HCT116 (cell line): ENCODE data around the gene SBSN. TPM values are rescaled to one million over a fixed set of nuclear protein-coding genes. Genes with fewer than 3 reads are reported as not detected.

ENCODE experiments used
- ATAC-seq: fragments of 200-7000 bp; cut with Tn5 transposase; 2 replicates; pipeline ENCODE4 v1.9.1; 2020; ENCODE audit warnings: mild to moderate bottlenecking, moderate library complexity
- BruUV-seq: library from RNA; stranded (reverse); fragments of 400-500 nt; replicated peaks from 2 replicates; lab custom pipeline; 2021; lab: Mats Ljungman, UMichigan
- CTCF ChIA-PET: fragments of 300-600 bp; sonication (Branson Sonifier 250); formaldehyde crosslinking; loops from one replicate; lab custom pipeline; 2021; ENCODE audit warnings: antibody characterized with exemption; lab: Charles Lee
- POLR2A ChIA-PET: fragments of 300-600, 350-600 bp; sonication (Branson Sonifier 250); formaldehyde crosslinking; loops from one replicate; lab custom pipeline; 2021; ENCODE audit warnings: antibody characterized with exemption; lab: Charles Lee
- RAD21 ChIA-PET, 2 experiments: fragments of 300-600 bp; sonication (Branson Sonifier 250); formaldehyde crosslinking; loops; one replicate each; lab custom pipeline; 2023; ENCODE audit warnings: low total read pairs in 2 of 2; ENCODE audit not compliant: uncharacterized antibody in 2 of 2, unreplicated experiment in 2 of 2, low non-redundant PET in 1 of 2; lab: Charles Lee
- DNase-seq: peaks from one replicate; pipeline ENCODE4 v3.0.0-alpha.2; 2010; ENCODE audit warnings: low read depth, low spot score
- H2AFZ ChIP-seq: fragments of 200-600 bp; shearing (Covaris generic), sonication (generic); 2 replicates; pipeline ENCODE4 v1.6.1; 2017; ENCODE audit warnings: low read depth, mixed run types, mixed read lengths, antibody characterized with exemption, low read length; ENCODE audit not compliant: poor library complexity, severe bottlenecking
- H3K27ac ChIP-seq: 2 replicates; pipeline ENCODE4 v1.5.1; 2012; ENCODE audit warnings: low read depth, low read length
- H3K27me3 ChIP-seq: fragments of 200-600 bp; sonication (generic); 2 replicates; pipeline ENCODE4 v1.6.1; 2016; ENCODE audit warnings: mixed run types, low read length, mixed read lengths; ENCODE audit not compliant: insufficient read depth
- H3K36me3 ChIP-seq, 2 experiments: fragments of 200-500 bp in 1 of 2; fragments of 200-600 bp in 1 of 2; sonication (Bioruptor generic) in 1 of 2; sonication (generic) in 1 of 2; 2 replicates each; pipeline versions ENCODE4 v1.5.1 to v1.6.1; 2014 to 2016; ENCODE audit warnings: low read length in 2 of 2, inconsistent platforms in 1 of 2, mixed read lengths in 1 of 2, mixed run types in 1 of 2; ENCODE audit not compliant: insufficient read depth in 2 of 2, control insufficient read depth in 1 of 2
- H3K4me1 ChIP-seq, 2 experiments: fragments of 200-600 bp in 1 of 2; sonication (generic) in 1 of 2; 2 replicates each; pipeline versions ENCODE4 v1.5.1 to v1.6.1; 2012 to 2017; ENCODE audit warnings: low read length in 2 of 2, inconsistent platforms in 1 of 2, mild to moderate bottlenecking in 1 of 2, mixed read lengths in 1 of 2, mixed run types in 1 of 2, moderate library complexity in 1 of 2; ENCODE audit not compliant: insufficient read depth in 2 of 2, control insufficient read depth in 1 of 2
- H3K4me2 ChIP-seq: fragments of 200-600 bp; sonication (generic); 2 replicates; pipeline ENCODE4 v1.6.1; 2017; ENCODE audit warnings: mixed run types, low read length, mixed read lengths
- H3K4me3 ChIP-seq, 2 experiments: fragments of 200-600 bp in 1 of 2; sonication (generic) in 1 of 2; replicated peaks in 1 of 2; 2 replicates each; pipeline ENCODE4 v1.5.1; 2011 to 2016; ENCODE audit warnings: low read length in 2 of 2, control low read depth in 1 of 2, low read depth in 1 of 2, mild to moderate bottlenecking in 1 of 2, mixed read lengths in 1 of 2, mixed run types in 1 of 2
- H3K79me2 ChIP-seq: fragments of 200-600 bp; sonication (generic); 2 replicates; pipeline ENCODE4 v1.6.1; 2017; ENCODE audit warnings: mild to moderate bottlenecking, mixed run types, low read length, moderate library complexity, mixed read lengths; ENCODE audit not compliant: insufficient read depth
- H3K9ac ChIP-seq: fragments of 200-600 bp; sonication (generic); 2 replicates; pipeline ENCODE4 v1.6.1; 2016; ENCODE audit warnings: low read length, mixed read lengths
- H3K9me2 ChIP-seq: fragments of 200-600 bp; sonication (generic), shearing (Covaris generic); 2 replicates; pipeline ENCODE4 v1.6.1; 2017; ENCODE audit warnings: mixed run types, mild to moderate bottlenecking, moderate library complexity; ENCODE audit not compliant: insufficient read depth
- H3K9me3 ChIP-seq, 2 experiments: fragments of 200-500 bp in 1 of 2; fragments of 200-600 bp in 1 of 2; sonication (Bioruptor generic) in 1 of 2; sonication (generic) in 1 of 2; 2 replicates each; pipeline ENCODE4 v1.6.1; 2014 to 2017; ENCODE audit warnings: low read length in 2 of 2, mixed read lengths in 2 of 2, inconsistent platforms in 1 of 2, low read depth in 1 of 2, mild to moderate bottlenecking in 1 of 2, mixed run types in 1 of 2, moderate library complexity in 1 of 2; ENCODE audit not compliant: control insufficient read depth in 1 of 2, insufficient read depth in 1 of 2
- H4K20me1 ChIP-seq: fragments of 200-600 bp; sonication (generic), shearing (Covaris generic); 2 replicates; pipeline ENCODE4 v1.6.1; 2017; ENCODE audit warnings: mixed run types, mild to moderate bottlenecking, moderate library complexity; ENCODE audit not compliant: insufficient read depth
- ATF3 ChIP-seq: IDR thresholded peaks from 2 replicates; pipeline ENCODE4 v1.6.1; 2012
- CBX3 ChIP-seq: IDR thresholded peaks from 2 replicates; pipeline ENCODE4 v1.6.1; 2012; ENCODE audit warnings: low read depth
- EGR1 ChIP-seq: IDR thresholded peaks from 2 replicates; pipeline ENCODE4 v1.6.1; 2012; ENCODE audit warnings: low read depth
- EZH2phosphoT487 ChIP-seq: fragments of 200-600 bp; IDR thresholded peaks from 2 replicates; pipeline ENCODE4 v1.6.1; 2018; ENCODE audit warnings: antibody characterized with exemption, borderline replicate concordance
- RAD21 ChIP-seq: IDR thresholded peaks from 2 replicates; pipeline ENCODE4 v1.6.1; 2012; ENCODE audit warnings: low read depth, mild to moderate bottlenecking
- SIN3A ChIP-seq: IDR thresholded peaks from 2 replicates; pipeline ENCODE4 v1.6.1; 2012; ENCODE audit warnings: low read depth
- SP1 ChIP-seq: IDR thresholded peaks from 2 replicates; pipeline ENCODE4 v1.6.1; 2012; ENCODE audit warnings: low read depth
- YY1 ChIP-seq: IDR thresholded peaks from 2 replicates; pipeline ENCODE4 v1.6.1; 2011; ENCODE audit warnings: low read length, low read depth, moderate library complexity, mild to moderate bottlenecking; ENCODE audit not compliant: insufficient replicate concordance; ENCODE audit errors: extremely low read depth
- ZNF274 ChIP-seq: fragments of 200-500 bp; sonication (Bioruptor generic); IDR thresholded peaks from 2 replicates; pipeline ENCODE4 v1.6.1; 2014; ENCODE audit warnings: mild to moderate bottlenecking, low read depth, low read length, inconsistent platforms
- intact Hi-C: fragments of 100-400 bp; cut with micrococcal nuclease; formaldehyde crosslinking; loops from 2 replicates; pipeline ENCODE4 v1.10.0; 2022
- total RNA-seq: library from RNA; stranded (reverse); gene quantifications from one replicate; pipeline ENCODE4 v1.2.1, GENCODE V29; 2021; ENCODE audit not compliant: unreplicated experiment

The SBSN gene
- total RNA-seq, 1 experiment from 2014 or later = 0.66 TPM

DNA sequence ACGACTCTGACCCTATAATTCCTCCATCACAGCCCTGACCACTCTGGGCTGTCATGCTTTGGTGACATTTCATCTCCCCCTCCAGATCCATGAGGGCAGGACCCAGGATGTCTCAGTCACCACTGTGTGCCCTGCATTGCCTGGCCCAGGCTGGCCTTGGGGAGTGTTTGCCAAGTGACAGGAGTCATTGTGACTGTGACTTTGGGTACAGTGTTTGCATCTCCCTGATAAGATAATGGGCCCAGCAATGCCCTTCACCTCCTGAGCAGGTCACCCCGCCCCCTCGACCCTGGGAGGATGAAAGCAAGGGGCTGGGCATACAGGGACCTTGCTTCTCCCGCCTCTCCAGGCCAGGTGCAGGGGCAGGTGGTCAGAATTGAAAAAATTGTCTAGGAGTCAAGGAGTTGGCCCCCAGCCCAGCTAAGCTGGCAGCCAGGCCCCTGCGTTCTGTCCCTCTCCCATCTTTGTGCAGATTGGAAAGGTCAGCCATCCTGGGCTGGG lies 41.2 kb upstream of the SBSN start:
- ATAC-seq (no peak), DNase-seq (no peak)
- CTCF ChIA-PET = no interaction called here
- no TSS peak for BruUV-seq
- no peaks in the 10 kb centered on the region for H3K36me3 ChIP-seq
- H3K9me3 ChIP-seq = no peaks in the 10 kb centered on the region
- H3K4me3 ChIP-seq = no peak overlapping the region
- no peaks in the 10 kb centered on the region for H3K4me1 ChIP-seq
- H3K9me2 ChIP-seq = no peaks in the 10 kb centered on the region
- no peak overlapping the region for H3K27ac ChIP-seq
- POLR2A ChIA-PET = no interaction called here
- no peak overlapping the region for H3K4me2 ChIP-seq
- H3K9ac ChIP-seq = no peak overlapping the region
- no peak for TF ChIP-seq SIN3A
- TF ChIP-seq SP1 = no peak
- no peak for TF ChIP-seq EZH2phosphoT487
- TF ChIP-seq RAD21 = no peak
- TF ChIP-seq ATF3 = no peak
- TF ChIP-seq EGR1 = no peak
- RAD21 ChIA-PET = no interaction called here
- no peaks in the 10 kb centered on the region for H3K27me3 ChIP-seq
- H4K20me1 ChIP-seq = no peaks in the 10 kb centered on the region
- intact Hi-C loops = no loop called here
- H2AFZ ChIP-seq = no peak overlapping the region
- H3K79me2 ChIP-seq = no peaks in the 10 kb centered on the region

DNA sequence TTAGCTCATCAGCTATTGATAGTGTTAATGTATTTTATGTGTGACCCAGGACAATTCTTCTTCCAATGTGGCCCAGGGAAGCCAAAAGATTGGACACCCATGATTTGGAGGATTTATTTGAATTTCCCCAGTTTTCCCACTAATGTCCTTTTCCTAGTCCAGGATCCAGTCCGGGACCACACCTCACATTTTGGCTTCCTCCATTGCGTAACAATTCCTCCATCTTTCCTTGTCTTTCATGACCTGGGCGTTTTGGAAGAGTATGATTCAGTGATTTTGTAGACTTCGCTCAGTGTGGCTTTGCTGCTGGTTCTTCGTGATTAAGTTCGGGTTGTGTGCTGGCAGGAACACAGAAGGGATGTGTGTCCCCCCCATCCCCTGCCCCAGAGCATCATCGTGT lies 38.6 kb upstream of the SBSN start:
- DNase-seq (no peak), ATAC-seq (no peak)
- BruUV-seq = no TSS peak
- Histone ChIP-seq H3K27ac (no peak overlapping the region), H3K9me2 (no peaks in the 10 kb centered on the region), H3K4me1 (no peaks in the 10 kb centered on the region), H3K9me3 (no peaks in the 10 kb centered on the region), H3K27me3 (no peaks in the 10 kb centered on the region), H3K4me2 (no peak overlapping the region), H3K36me3 (no peaks in the 10 kb centered on the region), H3K9ac (no peak overlapping the region), H3K79me2 (no peaks in the 10 kb centered on the region), H3K4me3 (no peak overlapping the region), H4K20me1 (no peaks in the 10 kb centered on the region), H2AFZ (no peak overlapping the region)
- RAD21 ChIA-PET = no interaction called here
- intact Hi-C loops = no loop called here
- POLR2A ChIA-PET = no interaction called here
- TF ChIP-seq RAD21 = no peak
- no peak for TF ChIP-seq EZH2phosphoT487
- TF ChIP-seq YY1 = no peak
- no peak for TF ChIP-seq ZNF274
- no peak for TF ChIP-seq EGR1
- no peak for TF ChIP-seq CBX3
- CTCF ChIA-PET = no interaction called here
